ENCODE data around the gene WIPF3.

WIPF3 gene

GRCh38 chr7:29851487-29851886, 45.2 kb downstream of the WIPF3 start:
- no peak for DNase-seq

- DNase-seq, result no peak
These were observed 46.1 kb downstream of the WIPF3 start for GRCh38 chr7:29852457-29852856.

- DNase-seq, result no peak
These were observed 46.8 kb downstream of the WIPF3 start for GRCh38 chr7:29853072-29853471.

- DNase-seq, result no peak
These were observed 47.5 kb downstream of the WIPF3 start for GRCh38 chr7:29853789-29854188.

- no peak for DNase-seq
These were observed 48.1 kb downstream of the WIPF3 start for GRCh38 chr7:29854257-29854938.

GRCh38 chr7:29857654-29858053, 51.3 kb downstream of the WIPF3 start:
- DNase-seq, result no peak

GRCh38 chr7:29858191-29858951, 52.1 kb downstream of the WIPF3 start:
- no peak for DNase-seq

GRCh38 chr7:29859104-29859503, 52.8 kb downstream of the WIPF3 start:
- DNase-seq, result no peak

- DNase-seq, result no peak
These were observed 53.3 kb downstream of the WIPF3 start for GRCh38 chr7:29859524-29860185.

- no peak for DNase-seq
These were observed 53.9 kb downstream of the WIPF3 start for GRCh38 chr7:29860186-29860585.

GRCh38 chr7:29861884-29862283, 55.6 kb downstream of the WIPF3 start:
- no peak for DNase-seq

GRCh38 chr7:29864656-29865055, 58.3 kb downstream of the WIPF3 start:
- no peak for DNase-seq

- no peak for DNase-seq
These were observed 59.2 kb downstream of the WIPF3 start for GRCh38 chr7:29865526-29865925.

GRCh38 chr7:29866490-29866930, 60.2 kb downstream of the WIPF3 start:
- no peak for DNase-seq

GRCh38 chr7:29871787-29872398, 65.6 kb downstream of the WIPF3 start:
- DNase-seq, result no peak

- DNase-seq, result no peak
These were observed 67.5 kb downstream of the WIPF3 start for GRCh38 chr7:29873644-29874294.

GRCh38 chr7:29875741-29876140, 69.4 kb downstream of the WIPF3 start:
- no peak for DNase-seq

GRCh38 chr7:29877196-29877595, 70.9 kb downstream of the WIPF3 start:
- no peak for DNase-seq

- DNase-seq, result peak; percentile 12
These were observed 71.9 kb downstream of the WIPF3 start for GRCh38 chr7:29878081-29878688.

- DNase-seq, result no peak
These were observed 73.3 kb downstream of the WIPF3 start for GRCh38 chr7:29879609-29880008.

GRCh38 chr7:29881724-29882123, 75.4 kb downstream of the WIPF3 start:
- DNase-seq, result no peak

GRCh38 chr7:29882481-29882880, 76.2 kb downstream of the WIPF3 start:
- DNase-seq, result no peak

Data from NCI-H446 treated with DMSO at 0.1 percent for 48 hours (cell line).